Fibroblast of lung (primary cell): ENCODE data around the gene NARF. TPM values are rescaled to one million over a fixed set of nuclear protein-coding genes. Genes with fewer than 3 reads are reported as not detected.

Source experiments
- DNase-seq, 2 donors: peaks; one replicate each; pipeline versions ENCODE4 v3.0.0 to v3.0.0-alpha.2; 2010; ENCODE audit warnings: low read depth in 2 of 2
- H2AFZ ChIP-seq: 2 replicates; pipeline ENCODE4 v1.5.1; 2012; ENCODE audit warnings: low read length, control low read depth, inconsistent platforms
- H3K27ac ChIP-seq: 2 replicates; pipeline ENCODE4 v1.5.1; 2011; ENCODE audit warnings: low read length, control low read depth; ENCODE audit not compliant: insufficient read depth
- H3K27me3 ChIP-seq: 2 replicates; pipeline ENCODE4 v1.5.1; 2011; ENCODE audit warnings: mild to moderate bottlenecking, low read length; ENCODE audit not compliant: control insufficient read depth, insufficient read depth
- H3K36me3 ChIP-seq: 2 replicates; pipeline ENCODE4 v1.5.1; 2011; ENCODE audit warnings: low read length; ENCODE audit not compliant: control insufficient read depth, insufficient read depth
- H3K4me1 ChIP-seq: 2 replicates; pipeline ENCODE4 v1.5.1; 2011; ENCODE audit warnings: low read length; ENCODE audit not compliant: control insufficient read depth, insufficient read depth; ENCODE audit errors: extremely low read depth
- H3K4me2 ChIP-seq: 2 replicates; pipeline ENCODE4 v1.5.1; 2011; ENCODE audit warnings: low read length, control low read depth; ENCODE audit not compliant: insufficient read depth; ENCODE audit errors: extremely low read depth
- H3K4me3 ChIP-seq, 4 experiments: fragments of 200-600 bp in 1 of 4; sonication (generic) in 1 of 4; replicated peaks in 1 of 4; 2 replicates each; pipeline ENCODE4 v1.5.1; 2011 to 2016; ENCODE audit warnings: low read length in 4 of 4, low read depth in 3 of 4, mild to moderate bottlenecking in 3 of 4, control low read depth in 2 of 4, inconsistent platforms in 1 of 4, mixed read lengths in 1 of 4; ENCODE audit not compliant: insufficient read depth in 1 of 4; ENCODE audit errors: control extremely low read depth in 1 of 4
- H3K79me2 ChIP-seq: 2 replicates; pipeline ENCODE4 v1.5.1; 2012; ENCODE audit warnings: mild to moderate bottlenecking, low read length, inconsistent platforms; ENCODE audit not compliant: control insufficient read depth, insufficient read depth
- H3K9ac ChIP-seq: 2 replicates; pipeline ENCODE4 v1.5.1; 2011; ENCODE audit warnings: mild to moderate bottlenecking, low read length, control low read depth; ENCODE audit not compliant: insufficient read depth
- H3K9me3 ChIP-seq: 2 replicates; pipeline ENCODE4 v1.5.1; 2012; ENCODE audit warnings: low read depth, low read length; ENCODE audit not compliant: control insufficient read depth, insufficient read depth
- H4K20me1 ChIP-seq: 2 replicates; pipeline ENCODE4 v1.5.1; 2011; ENCODE audit warnings: low read length; ENCODE audit not compliant: control insufficient read depth, insufficient read depth; ENCODE audit errors: extremely low read depth
- EZH2 ChIP-seq: IDR thresholded peaks from 2 replicates; pipeline ENCODE4 v1.5.1; 2012; ENCODE audit warnings: low read length, control low read depth, mild to moderate bottlenecking; ENCODE audit errors: missing control alignments
- polyA plus RNA-seq, 2 donors: library from polyadenylated mRNA; depleted of rRNA in 1 of 2; stranded (reverse) in 1 of 2; unstranded in 1 of 2; fragments of >200 nt; gene quantifications; 2 replicates each; pipeline ENCODE4 v1.2.1, GENCODE V29; 2011 to 2012; ENCODE audit warnings: missing spikeins in 1 of 2
- total RNA-seq: library from RNA; depleted of rRNA; stranded (reverse); fragments of >200 nt; gene quantifications from 2 replicates; pipeline ENCODE4 v1.2.1, GENCODE V29; 2014
- TF ChIP-seq, protein P1 (sequence below), 2 donors: IDR thresholded peaks in 1 of 2; conservative IDR thresholded peaks in 1 of 2; 1 replicate in 1 of 2; 2 replicates in 1 of 2; pipeline ENCODE4 v1.5.1; 2011 to 2012; ENCODE audit warnings: low read length in 2 of 2, control low read depth in 1 of 2, inconsistent platforms in 1 of 2, low read depth in 1 of 2, mild to moderate bottlenecking in 1 of 2

NARF gene
- total and polyA plus RNA-seq, 2 donors (not counting 1 experiment from before 2014, with no cell fraction given) = 22.0 to 38.7 TPM

DNA sequence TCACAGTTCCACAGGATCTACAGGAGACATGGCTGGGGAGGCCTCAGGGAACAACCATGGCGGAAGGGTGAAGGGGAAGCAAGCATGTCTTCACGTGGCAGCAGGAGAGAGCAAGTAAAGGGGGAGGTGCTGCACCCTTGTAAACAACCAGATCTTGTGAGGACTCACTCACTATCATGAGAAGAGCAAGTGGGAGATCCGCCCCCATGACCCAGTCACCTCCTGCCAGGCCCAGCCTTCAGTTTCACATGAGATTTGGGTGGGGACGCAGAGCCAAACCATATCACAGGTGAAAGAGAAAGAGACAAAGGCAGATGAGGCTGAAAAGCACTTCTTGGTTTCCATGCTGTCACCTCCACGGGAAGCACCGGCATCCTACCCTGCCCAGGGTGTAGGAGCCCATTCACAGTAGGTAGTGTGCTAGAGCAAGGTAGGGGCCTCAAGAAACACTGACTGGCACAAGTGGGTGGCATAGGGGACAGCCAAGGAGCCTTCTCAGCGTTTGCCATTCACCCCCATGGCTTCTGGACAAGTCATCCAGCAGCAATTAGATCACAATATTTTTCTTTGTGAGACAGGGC lies 6.6 kb downstream of the NARF start:
- Histone ChIP-seq H3K4me3 (no peak overlapping the region), H3K27me3 (no peaks in the 10 kb centered on the region), H3K9ac (no peak overlapping the region), H2AFZ (no peak overlapping the region), H3K36me3 (peaks cover 6% of the 10 kb centered on the region), H3K27ac (no peak overlapping the region), H3K4me1 (no peaks in the 10 kb centered on the region), H4K20me1 (no peaks in the 10 kb centered on the region), H3K79me2 (no peaks in the 10 kb centered on the region), H3K9me3 (no peaks in the 10 kb centered on the region), H3K4me2 (no peak overlapping the region)
- no peak for DNase-seq
- TF ChIP-seq, protein P1, sequence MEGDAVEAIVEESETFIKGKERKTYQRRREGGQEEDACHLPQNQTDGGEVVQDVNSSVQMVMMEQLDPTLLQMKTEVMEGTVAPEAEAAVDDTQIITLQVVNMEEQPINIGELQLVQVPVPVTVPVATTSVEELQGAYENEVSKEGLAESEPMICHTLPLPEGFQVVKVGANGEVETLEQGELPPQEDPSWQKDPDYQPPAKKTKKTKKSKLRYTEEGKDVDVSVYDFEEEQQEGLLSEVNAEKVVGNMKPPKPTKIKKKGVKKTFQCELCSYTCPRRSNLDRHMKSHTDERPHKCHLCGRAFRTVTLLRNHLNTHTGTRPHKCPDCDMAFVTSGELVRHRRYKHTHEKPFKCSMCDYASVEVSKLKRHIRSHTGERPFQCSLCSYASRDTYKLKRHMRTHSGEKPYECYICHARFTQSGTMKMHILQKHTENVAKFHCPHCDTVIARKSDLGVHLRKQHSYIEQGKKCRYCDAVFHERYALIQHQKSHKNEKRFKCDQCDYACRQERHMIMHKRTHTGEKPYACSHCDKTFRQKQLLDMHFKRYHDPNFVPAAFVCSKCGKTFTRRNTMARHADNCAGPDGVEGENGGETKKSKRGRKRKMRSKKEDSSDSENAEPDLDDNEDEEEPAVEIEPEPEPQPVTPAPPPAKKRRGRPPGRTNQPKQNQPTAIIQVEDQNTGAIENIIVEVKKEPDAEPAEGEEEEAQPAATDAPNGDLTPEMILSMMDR (conservative IDR thresholded peaks at IDR 0.05 in 1 of 2, IDR thresholded peaks at IDR 0.05 in 1 of 2; ENCODE audit: low read depth in 1 of 2, low read length in 2 of 2) = no peak
- TF ChIP-seq EZH2 = no peak

DNA sequence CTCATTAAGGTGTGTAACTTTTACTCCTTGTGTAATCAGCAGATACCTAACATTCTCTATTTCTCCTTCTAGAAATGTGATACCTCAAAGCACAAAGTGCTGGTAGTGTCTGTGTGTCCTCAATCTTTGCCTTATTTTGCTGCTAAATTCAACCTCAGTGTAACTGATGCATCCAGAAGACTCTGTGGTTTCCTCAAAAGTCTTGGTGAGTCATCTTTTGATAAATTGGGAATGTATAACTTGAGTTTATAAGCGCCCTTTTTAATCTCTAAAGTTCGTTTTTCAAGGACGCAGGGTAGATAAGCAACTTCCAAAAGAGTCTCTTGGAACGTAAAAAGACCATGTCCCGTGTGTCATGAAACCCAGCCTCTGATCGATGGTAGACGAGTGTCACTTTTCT lies 10.2 kb downstream of the NARF start:
- H3K36me3 ChIP-seq = peaks cover 7% of the 10 kb centered on the region
- no peak overlapping the region for H3K4me2 ChIP-seq
- no peak overlapping the region for H3K9ac ChIP-seq
- no peak overlapping the region for H3K4me3 ChIP-seq
- H4K20me1 ChIP-seq = no peaks in the 10 kb centered on the region
- no peak overlapping the region for H3K27ac ChIP-seq
- no peak overlapping the region for H2AFZ ChIP-seq
- H3K79me2 ChIP-seq = no peaks in the 10 kb centered on the region
- H3K4me1 ChIP-seq = no peaks in the 10 kb centered on the region
- peak in 1 of 2 donors; percentile 45 for DNase-seq
- H3K9me3 ChIP-seq = no peaks in the 10 kb centered on the region
- H3K27me3 ChIP-seq = no peaks in the 10 kb centered on the region
- TF ChIP-seq, protein P1 (conservative IDR thresholded peaks at IDR 0.05 in 1 of 2, IDR thresholded peaks at IDR 0.05 in 1 of 2; ENCODE audit: low read depth in 1 of 2, low read length in 2 of 2) = no peak
- TF ChIP-seq EZH2 = no peak

DNA sequence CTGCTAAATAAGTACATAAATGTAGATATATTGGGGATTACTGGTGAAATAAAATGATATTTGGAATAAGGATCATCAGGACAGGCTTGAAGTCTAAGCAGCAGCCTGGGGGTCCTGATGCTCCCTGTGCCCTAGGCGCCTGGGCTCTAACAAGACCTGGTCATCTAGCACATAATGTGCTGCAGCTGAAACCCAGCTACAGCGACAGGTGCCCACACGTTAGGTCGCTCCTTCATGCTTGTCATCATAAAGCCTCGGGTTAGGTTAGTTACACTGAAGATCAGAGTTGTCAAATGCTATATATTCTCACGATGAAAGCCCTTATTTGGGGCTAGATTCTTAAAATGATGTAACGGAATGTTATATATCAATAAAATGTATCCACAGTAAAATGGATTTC lies 11.5 kb downstream of the NARF start:
- H4K20me1 ChIP-seq = no peaks in the 10 kb centered on the region
- no peaks in the 10 kb centered on the region for H3K9me3 ChIP-seq
- DNase-seq = no peak
- H3K4me3 ChIP-seq = no peak overlapping the region
- H3K4me1 ChIP-seq = no peaks in the 10 kb centered on the region
- H3K36me3 ChIP-seq = peaks cover 7% of the 10 kb centered on the region
- no peak overlapping the region for H3K27ac ChIP-seq
- no peaks in the 10 kb centered on the region for H3K79me2 ChIP-seq
- TF ChIP-seq, protein P1 (conservative IDR thresholded peaks at IDR 0.05 in 1 of 2, IDR thresholded peaks at IDR 0.05 in 1 of 2; ENCODE audit: low read depth in 1 of 2, low read length in 2 of 2) = no peak
- TF ChIP-seq EZH2 = no peak
- H3K9ac ChIP-seq = no peak overlapping the region
- no peak overlapping the region for H2AFZ ChIP-seq
- H3K27me3 ChIP-seq = no peaks in the 10 kb centered on the region
- H3K4me2 ChIP-seq = no peak overlapping the region
